DND-41 (cell line): Measurements from ENCODE around the gene AREG.

ENCODE experiments used
- ATAC-seq: fragments of 200-7000 bp; cut with Tn5 transposase; 3 replicates; pipeline ENCODE4 v1.9.1; 2021; ENCODE audit warnings: low read depth; ENCODE audit not compliant: insufficient read depth
- DNase-seq: peaks from one replicate; pipeline ENCODE4 v3.0.0-alpha.2; 2020
- H2AFZ ChIP-seq: 2 replicates; pipeline ENCODE4 v1.6.0; 2012; ENCODE audit warnings: low read depth, low read length
- H3K27ac ChIP-seq: 2 replicates; pipeline ENCODE4 v1.5.1; 2012; ENCODE audit warnings: low read length, inconsistent platforms
- H3K27me3 ChIP-seq: fragments of 200-600 bp; sonication (generic); 2 replicates; pipeline ENCODE4 v1.6.0; 2012; ENCODE audit warnings: low read length, mild to moderate bottlenecking, inconsistent platforms; ENCODE audit not compliant: insufficient read depth, poor library complexity
- H3K36me3 ChIP-seq: 2 replicates; pipeline ENCODE4 v1.5.1; 2012; ENCODE audit warnings: low read length, inconsistent platforms; ENCODE audit not compliant: insufficient read depth
- H3K4me1 ChIP-seq: 2 replicates; pipeline ENCODE4 v1.5.1; 2012; ENCODE audit warnings: mild to moderate bottlenecking, low read length; ENCODE audit not compliant: insufficient read depth
- H3K4me2 ChIP-seq: 2 replicates; pipeline ENCODE4 v1.6.0; 2012; ENCODE audit warnings: mild to moderate bottlenecking, moderate library complexity, low read length, inconsistent platforms; ENCODE audit not compliant: insufficient read depth
- H3K4me3 ChIP-seq, 2 experiments: fragments of 200-600 bp in 1 of 2; shearing (Covaris generic) in 1 of 2; 2 replicates each; pipeline ENCODE4 v1.5.1; 2012 to 2016; ENCODE audit warnings: inconsistent platforms in 2 of 2, low read length in 2 of 2, mild to moderate bottlenecking in 2 of 2, low read depth in 1 of 2, moderate library complexity in 1 of 2
- H3K79me2 ChIP-seq: 2 replicates; pipeline ENCODE4 v1.6.0; 2012; ENCODE audit warnings: low read length, inconsistent platforms; ENCODE audit not compliant: insufficient read depth
- H3K9ac ChIP-seq: 2 replicates; pipeline ENCODE4 v1.6.0; 2012; ENCODE audit warnings: low read depth, mild to moderate bottlenecking, inconsistent platforms, low read length, moderate library complexity
- H3K9me3 ChIP-seq: 2 replicates; pipeline ENCODE4 v1.5.1; 2012; ENCODE audit warnings: low read length, moderate library complexity, mild to moderate bottlenecking, inconsistent platforms; ENCODE audit not compliant: insufficient read depth, severe bottlenecking
- H4K20me1 ChIP-seq: 2 replicates; pipeline ENCODE4 v1.6.0; 2012; ENCODE audit warnings: low read length; ENCODE audit not compliant: insufficient read depth
- CTCF ChIP-seq: IDR thresholded peaks from 2 replicates; pipeline ENCODE4 v1.5.1; 2012; ENCODE audit warnings: borderline replicate concordance, low read length, moderate library complexity, mild to moderate bottlenecking; ENCODE audit not compliant: poor library complexity, severe bottlenecking; ENCODE audit errors: extremely low read depth
- EZH2 ChIP-seq: IDR thresholded peaks from 3 replicates; pipeline ENCODE4 v1.6.1; 2012; ENCODE audit warnings: borderline replicate concordance, low read depth, mild to moderate bottlenecking, moderate library complexity, low read length, inconsistent platforms; ENCODE audit not compliant: severe bottlenecking

Gene AREG

DNA sequence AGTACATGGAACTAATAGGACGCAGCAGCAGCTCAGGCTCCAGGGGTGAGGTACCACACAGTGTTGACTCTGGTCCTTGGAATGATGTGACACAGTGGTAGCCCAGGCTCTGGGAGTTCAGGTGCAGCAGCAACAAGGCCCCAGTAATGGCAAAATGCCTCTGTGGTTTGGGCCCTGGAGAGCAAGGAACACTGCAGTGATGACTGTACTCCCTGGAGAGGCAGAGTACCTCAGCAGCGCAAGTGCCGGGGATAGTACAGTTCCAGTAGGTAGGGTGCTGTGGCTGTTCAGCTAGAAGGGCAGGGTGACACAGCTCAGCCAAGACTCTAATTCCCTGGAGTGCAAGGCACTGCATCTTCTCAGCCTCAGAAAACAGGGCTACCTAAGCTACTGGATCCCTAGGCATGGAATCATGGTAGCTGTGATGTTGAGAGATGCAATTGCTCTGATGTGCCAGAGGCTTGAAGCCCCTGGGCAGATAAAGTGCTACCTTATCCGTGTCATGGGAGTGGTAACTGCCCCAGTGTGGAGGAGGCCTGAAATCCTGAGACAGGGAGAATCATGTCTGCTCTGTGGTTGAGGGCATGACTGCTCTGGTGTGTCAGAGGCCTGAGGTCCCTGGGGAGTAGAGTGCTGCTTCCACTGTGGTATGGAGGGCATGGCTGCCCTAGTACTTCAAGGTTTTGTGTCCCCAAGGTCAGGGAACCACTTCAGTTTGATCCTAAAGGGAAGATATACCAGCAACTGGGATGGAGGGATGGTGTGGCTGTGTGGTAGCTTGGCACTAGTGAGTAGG, 55.2 kb downstream of the AREG start:
- no peak for DNase-seq
- ATAC-seq, result no peak
- no peaks in the 10 kb centered on the region for H3K36me3 ChIP-seq

GRCh38 chr4:74501579-74501978, 56.6 kb downstream of the AREG start:
- Histone ChIP-seq H3K27me3 (no peaks in the 10 kb centered on the region), H3K4me1 (no peaks in the 10 kb centered on the region), H3K27ac (no peak overlapping the region), H3K9ac (no peak overlapping the region), H4K20me1 (no peaks in the 10 kb centered on the region), H3K4me3 (no peak overlapping the region), H3K36me3 (no peaks in the 10 kb centered on the region), H3K79me2 (no peaks in the 10 kb centered on the region), H3K9me3 (no peaks in the 10 kb centered on the region), H2AFZ (no peak overlapping the region), H3K4me2 (no peak overlapping the region)
- ATAC-seq (no peak), DNase-seq (no peak)
- TF ChIP-seq EZH2, result no peak
- TF ChIP-seq CTCF, result no peak

More for the DNA sequence above, 55.2 kb downstream of the AREG start:
- no peak overlapping the region for H3K9ac ChIP-seq
- H3K4me2 ChIP-seq, result no peak overlapping the region
- no peaks in the 10 kb centered on the region for H4K20me1 ChIP-seq
- no peak overlapping the region for H2AFZ ChIP-seq
- no peak for TF ChIP-seq CTCF
- no peak for TF ChIP-seq EZH2
- H3K9me3 ChIP-seq, result no peaks in the 10 kb centered on the region
- no peak overlapping the region for H3K27ac ChIP-seq
- no peaks in the 10 kb centered on the region for H3K4me1 ChIP-seq
- H3K4me3 ChIP-seq, result no peak overlapping the region
- H3K27me3 ChIP-seq, result no peaks in the 10 kb centered on the region
- H3K79me2 ChIP-seq, result no peaks in the 10 kb centered on the region

GRCh38 chr4:74503580-74503979, 58.6 kb downstream of the AREG start:
- Histone ChIP-seq H3K27ac (no peak overlapping the region), H3K4me2 (no peak overlapping the region), H3K79me2 (no peaks in the 10 kb centered on the region), H3K9me3 (no peaks in the 10 kb centered on the region), H2AFZ (no peak overlapping the region), H3K4me3 (no peak overlapping the region), H3K4me1 (no peaks in the 10 kb centered on the region), H3K27me3 (no peaks in the 10 kb centered on the region), H4K20me1 (no peaks in the 10 kb centered on the region), H3K36me3 (no peaks in the 10 kb centered on the region), H3K9ac (no peak overlapping the region)
- TF ChIP-seq EZH2, result no peak
- no peak for TF ChIP-seq CTCF
- DNase-seq (no peak), ATAC-seq (no peak)
